ENCODE results near the gene AMZ1. TPM values are rescaled to one million over a fixed set of nuclear protein-coding genes. Genes with fewer than 3 reads are reported as not detected.
"Not testable (repeated sequence)": the region's sequence is repeated elsewhere in the genome, so short reads cannot be mapped to it uniquely, and the experiment has no call there.

The AMZ1 gene
- total RNA-seq, 1 donor: 0.36 TPM

DNA sequence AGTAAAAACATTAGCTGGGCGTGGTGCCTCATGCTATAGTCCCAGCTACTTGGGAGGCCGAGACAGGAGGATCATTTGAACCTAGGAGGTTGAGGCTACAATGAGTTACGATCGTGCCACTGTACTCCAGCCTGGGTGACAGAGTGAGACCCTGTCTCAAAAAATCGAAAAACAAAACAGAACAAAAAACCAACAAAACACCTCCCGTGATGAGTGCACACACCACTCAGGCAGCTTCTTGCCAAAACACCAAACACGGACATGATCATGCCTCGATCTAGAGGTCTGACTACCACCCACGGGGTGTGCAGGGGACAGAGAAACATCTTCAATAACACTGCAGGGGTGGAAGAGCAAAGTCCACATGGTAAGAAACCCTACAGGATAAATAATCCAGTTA is 44.4 kb downstream of the AMZ1 start:
- TF ChIP-seq CTCF (IDR thresholded peaks at IDR 0.05; ENCODE audit: insufficient read depth, low read length): no peak
- no peak overlapping the region for H3K4me3 ChIP-seq (ENCODE audit: low read depth, low read length)
- no peak for DNase-seq (ENCODE audit: low read depth)

GRCh38 chr7:2732959-2733584 is 45.1 kb downstream of the AMZ1 start:
- no peak overlapping the region for H3K4me3 ChIP-seq (ENCODE audit: low read depth, low read length)
- peak; percentile 54 for DNase-seq (ENCODE audit: low read depth)
- no peak for TF ChIP-seq CTCF (IDR thresholded peaks at IDR 0.05; ENCODE audit: insufficient read depth, low read length)

- TF ChIP-seq CTCF (IDR thresholded peaks at IDR 0.05; ENCODE audit: insufficient read depth, low read length): no peak
- no peak for DNase-seq (ENCODE audit: low read depth)
- H3K4me3 ChIP-seq (ENCODE audit: low read depth, low read length): no peak overlapping the region
Observed at GRCh38 chr7:2734084-2734686, 46.2 kb downstream of the AMZ1 start.

DNA sequence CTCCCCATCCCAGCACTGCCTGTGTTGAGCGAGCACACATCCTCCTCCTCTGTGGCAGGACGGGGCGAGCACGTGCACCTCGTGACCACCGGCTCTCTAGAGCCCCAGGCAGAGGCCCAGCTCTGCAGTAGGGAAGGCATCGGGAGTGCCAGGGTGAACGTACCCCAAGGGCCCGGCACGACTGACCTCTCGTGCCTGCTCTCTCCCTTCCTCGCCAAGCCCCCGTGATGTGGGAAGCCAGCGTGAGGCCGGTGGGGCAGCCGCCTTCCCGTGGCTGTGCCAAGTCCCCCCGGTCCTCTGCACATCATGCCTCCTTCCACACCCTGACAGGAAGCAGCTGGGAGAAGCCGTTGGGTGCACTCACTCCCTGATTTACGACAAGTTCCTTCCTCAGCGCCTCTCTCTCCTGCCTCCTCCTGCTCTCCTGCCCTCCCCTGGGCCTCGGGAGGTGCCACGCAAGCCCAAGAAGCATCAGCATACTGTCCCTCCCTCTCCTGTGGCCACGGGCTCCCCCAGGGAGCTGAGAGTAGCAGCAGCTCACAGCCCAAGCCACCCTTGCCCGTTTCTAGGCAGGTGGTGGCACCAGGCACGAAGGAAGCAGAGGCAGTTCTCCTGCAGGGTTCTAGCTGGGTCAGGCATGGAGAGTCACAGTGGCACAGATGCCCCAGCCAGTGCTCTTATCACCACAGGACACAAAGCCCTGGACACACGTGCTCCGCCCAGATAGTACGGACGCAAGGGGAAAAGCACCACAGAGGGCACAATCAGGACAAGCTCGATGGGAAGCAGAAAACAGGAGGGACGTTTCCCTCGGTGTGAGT is 47.0 kb downstream of the AMZ1 start:
- no peak for TF ChIP-seq CTCF (IDR thresholded peaks at IDR 0.05; ENCODE audit: insufficient read depth, low read length)
- H3K4me3 ChIP-seq (ENCODE audit: low read depth, low read length): no peak overlapping the region
- no peak for DNase-seq (ENCODE audit: low read depth)

DNA sequence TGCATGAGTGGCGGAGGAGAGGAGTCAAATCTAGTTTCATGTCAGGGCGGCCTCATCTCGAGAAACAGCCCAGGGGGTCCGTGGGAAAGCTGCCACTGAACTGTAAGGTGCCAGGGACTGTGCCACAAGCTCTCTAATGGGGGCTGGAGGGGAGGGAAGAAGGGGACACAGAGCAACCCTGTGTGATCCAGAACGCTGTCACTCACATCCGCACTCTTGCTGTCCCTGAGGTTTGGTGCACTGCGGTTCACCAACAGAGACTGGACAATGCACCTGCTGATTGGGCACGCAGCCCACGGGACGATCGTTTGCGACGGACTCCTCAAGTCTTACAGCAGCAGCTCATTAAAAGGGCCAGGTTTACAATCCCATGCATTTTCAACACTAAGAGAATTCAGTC is 47.7 kb downstream of the AMZ1 start:
- DNase-seq (ENCODE audit: low read depth): no peak

GRCh38 chr7:2736411-2736914 is 48.5 kb downstream of the AMZ1 start:
- TF ChIP-seq CTCF (IDR thresholded peaks at IDR 0.05; ENCODE audit: insufficient read depth, low read length): no peak
- H3K4me3 ChIP-seq (ENCODE audit: low read depth, low read length): no peak overlapping the region
- DNase-seq (ENCODE audit: low read depth): no peak

More for the DNA sequence above, 47.7 kb downstream of the AMZ1 start:
- no peak overlapping the region for H3K4me3 ChIP-seq (ENCODE audit: low read depth, low read length)
- no peak for TF ChIP-seq CTCF (IDR thresholded peaks at IDR 0.05; ENCODE audit: insufficient read depth, low read length)

GRCh38 chr7:2737005-2737743 is 49.2 kb downstream of the AMZ1 start:
- H3K4me3 ChIP-seq (ENCODE audit: low read depth, low read length); DNase-seq (ENCODE audit: low read depth): not testable (repeated sequence)

Data from fibroblast of the aortic adventitia (primary cell).